ENCODE measurements around the gene IGSF3.

The IGSF3 gene

GRCh38 chr1:116560704-116561490 lies 106.6 kb downstream of the IGSF3 start:
- H3K27me3 ChIP-seq (ENCODE audit: insufficient read depth, low read length) = no peaks in the 10 kb centered on the region
- no peak overlapping the region for H4K12ac ChIP-seq (ENCODE audit: low read depth, low read length)
- H3K4ac ChIP-seq (ENCODE audit: low read depth, low read length) = no peak overlapping the region
- H4K91ac ChIP-seq (ENCODE audit: low read depth, low read length) = no peak overlapping the region
- H3K9me3 ChIP-seq (ENCODE audit: insufficient read depth, low read depth, low read length) = peaks cover 8% of the 10 kb centered on the region
- H3K36me3 ChIP-seq (ENCODE audit: control insufficient read depth in 1 of 2, insufficient read depth in 2 of 2, low read length in 2 of 2) = peaks cover 0 to 2% of the 10 kb centered on the region in 2 experiments
- no peak overlapping the region for H3K18ac ChIP-seq (ENCODE audit: low read length)
- H3K14ac ChIP-seq (ENCODE audit: low read length) = no peak overlapping the region
- H2BK12ac ChIP-seq (ENCODE audit: low read length) = no peak overlapping the region
- no peak for DNase-seq
- no peak overlapping the region for H3K9ac ChIP-seq (ENCODE audit: low read length)
- H3K4me3 ChIP-seq (ENCODE audit: low read depth, low read length) = no peak overlapping the region
- 100% methylated on average over 1 of the region's 4 CpGs for WGBS (ENCODE audit: extremely low coverage, insufficient coverage, insufficient read length)
- H3K79me2 ChIP-seq (ENCODE audit: control insufficient read depth, insufficient read depth, low read length, poor library complexity) = peaks cover 1% of the 10 kb centered on the region
- H3K4me2 ChIP-seq (ENCODE audit: low read length) = no peak overlapping the region
- H3K79me1 ChIP-seq (ENCODE audit: low read length) = no peaks in the 10 kb centered on the region
- H2BK120ac ChIP-seq (ENCODE audit: insufficient read depth, low read length, poor library complexity) = no peak overlapping the region
- H3K27ac ChIP-seq (ENCODE audit: low read depth, low read length) = no peak overlapping the region
- H3K23ac ChIP-seq (ENCODE audit: low read length) = no peak overlapping the region
- no peak overlapping the region for H2BK5ac ChIP-seq (ENCODE audit: low read depth, low read length, poor library complexity)
- no peak overlapping the region for H2AK5ac ChIP-seq (ENCODE audit: low read length)
- no peak overlapping the region for H4K8ac ChIP-seq (ENCODE audit: low read depth, low read length)
- peaks cover 3 to 4% of the 10 kb centered on the region in 2 experiments for H3K4me1 ChIP-seq (ENCODE audit: control insufficient read depth in 1 of 2, insufficient read depth in 2 of 2, low read length in 2 of 2)
- H2AFZ ChIP-seq (ENCODE audit: insufficient read depth, low read length, poor library complexity) = no peak overlapping the region

- H3K79me2 ChIP-seq (ENCODE audit: control insufficient read depth, insufficient read depth, low read length, poor library complexity) = peaks cover 1% of the 10 kb centered on the region
- no peaks in the 10 kb centered on the region for H3K27me3 ChIP-seq (ENCODE audit: insufficient read depth, low read length)
- H3K4me1 ChIP-seq (ENCODE audit: control insufficient read depth in 1 of 2, insufficient read depth in 2 of 2, low read length in 2 of 2) = peaks cover 3 to 4% of the 10 kb centered on the region in 2 experiments
- H3K18ac ChIP-seq (ENCODE audit: low read length) = no peak overlapping the region
- no peak overlapping the region for H2AK5ac ChIP-seq (ENCODE audit: low read length)
- no peak overlapping the region for H3K4me3 ChIP-seq (ENCODE audit: low read depth, low read length)
- H3K4ac ChIP-seq (ENCODE audit: low read depth, low read length) = no peak overlapping the region
- H3K36me3 ChIP-seq (ENCODE audit: control insufficient read depth in 1 of 2, insufficient read depth in 2 of 2, low read length in 2 of 2) = peaks cover 0 to 2% of the 10 kb centered on the region in 2 experiments
- H2BK120ac ChIP-seq (ENCODE audit: insufficient read depth, low read length, poor library complexity) = no peak overlapping the region
- H2AFZ ChIP-seq (ENCODE audit: insufficient read depth, low read length, poor library complexity) = no peak overlapping the region
- H3K14ac ChIP-seq (ENCODE audit: low read length) = no peak overlapping the region
- H4K8ac ChIP-seq (ENCODE audit: low read depth, low read length) = no peak overlapping the region
- no peaks in the 10 kb centered on the region for H3K79me1 ChIP-seq (ENCODE audit: low read length)
- no peak overlapping the region for H2BK12ac ChIP-seq (ENCODE audit: low read length)
- no peak overlapping the region for H3K4me2 ChIP-seq (ENCODE audit: low read length)
- H3K23ac ChIP-seq (ENCODE audit: low read length) = no peak overlapping the region
- DNase-seq = no peak
- no CpG with 5 or more reads among the region's 8 CpGs for WGBS (ENCODE audit: extremely low coverage, insufficient coverage, insufficient read length)
- H4K12ac ChIP-seq (ENCODE audit: low read depth, low read length) = no peak overlapping the region
- no peak overlapping the region for H3K27ac ChIP-seq (ENCODE audit: low read depth, low read length)
- H3K9ac ChIP-seq (ENCODE audit: low read length) = no peak overlapping the region
- H2BK5ac ChIP-seq (ENCODE audit: low read depth, low read length, poor library complexity) = no peak overlapping the region
- peaks cover 8% of the 10 kb centered on the region for H3K9me3 ChIP-seq (ENCODE audit: insufficient read depth, low read depth, low read length)
- no peak overlapping the region for H4K91ac ChIP-seq (ENCODE audit: low read depth, low read length)
Observed at GRCh38 chr1:116559304-116559761, 108.2 kb downstream of the IGSF3 start.

DNA sequence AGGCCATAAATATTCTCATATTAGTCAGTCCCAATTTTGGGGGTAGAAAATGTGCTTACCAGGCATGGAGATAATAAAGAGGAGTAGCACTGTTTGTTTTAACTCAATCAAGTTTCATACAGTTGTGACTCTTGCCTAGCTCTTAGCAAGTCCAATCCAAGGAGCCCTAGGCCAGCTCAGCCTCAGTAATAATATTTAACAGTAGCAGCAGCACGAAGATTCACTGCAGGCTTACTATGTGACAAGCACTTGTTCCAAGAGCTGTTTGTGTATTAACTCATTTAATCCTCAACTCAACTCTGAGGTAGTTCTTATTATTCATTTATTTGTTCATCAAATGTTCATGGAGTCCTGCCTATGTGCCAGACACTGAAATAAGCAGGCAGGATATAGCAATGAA lies 109.0 kb downstream of the IGSF3 start:
- Histone ChIP-seq H3K4me1 (ENCODE audit: control insufficient read depth in 1 of 2, insufficient read depth in 2 of 2, low read length in 2 of 2) (peaks cover 4 to 5% of the 10 kb centered on the region in 2 experiments), H3K4me2 (ENCODE audit: low read length) (no peak overlapping the region), H3K27me3 (ENCODE audit: insufficient read depth, low read length) (no peaks in the 10 kb centered on the region), H3K36me3 (ENCODE audit: control insufficient read depth in 1 of 2, insufficient read depth in 2 of 2, low read length in 2 of 2) (peaks cover 0 to 2% of the 10 kb centered on the region in 2 experiments), H4K91ac (ENCODE audit: low read depth, low read length) (no peak overlapping the region), H3K9me3 (ENCODE audit: insufficient read depth, low read depth, low read length) (peaks cover 7% of the 10 kb centered on the region), H2AFZ (ENCODE audit: insufficient read depth, low read length, poor library complexity) (no peak overlapping the region), H3K4ac (ENCODE audit: low read depth, low read length) (no peak overlapping the region), H3K4me3 (ENCODE audit: low read depth, low read length) (no peak overlapping the region), H3K14ac (ENCODE audit: low read length) (no peak overlapping the region), H2AK5ac (ENCODE audit: low read length) (no peak overlapping the region), H3K79me1 (ENCODE audit: low read length) (no peaks in the 10 kb centered on the region), H2BK120ac (ENCODE audit: insufficient read depth, low read length, poor library complexity) (no peak overlapping the region), H4K12ac (ENCODE audit: low read depth, low read length) (no peak overlapping the region), H2BK5ac (ENCODE audit: low read depth, low read length, poor library complexity) (no peak overlapping the region), H3K18ac (ENCODE audit: low read length) (no peak overlapping the region), H4K8ac (ENCODE audit: low read depth, low read length) (no peak overlapping the region), H3K9ac (ENCODE audit: low read length) (no peak overlapping the region), H3K27ac (ENCODE audit: low read depth, low read length) (no peak overlapping the region), H3K79me2 (ENCODE audit: control insufficient read depth, insufficient read depth, low read length, poor library complexity) (peaks cover 1% of the 10 kb centered on the region), H3K23ac (ENCODE audit: low read length) (no peak overlapping the region), H2BK12ac (ENCODE audit: low read length) (no peak overlapping the region)
- WGBS (ENCODE audit: extremely low coverage, insufficient coverage, insufficient read length) = no CpG with 5 or more reads among the region's 1 CpG
- no peak for DNase-seq

GRCh38 chr1:116558140-116558549 lies 109.4 kb downstream of the IGSF3 start:
- H3K79me1 ChIP-seq (ENCODE audit: low read length) = no peaks in the 10 kb centered on the region
- no peak overlapping the region for H4K8ac ChIP-seq (ENCODE audit: low read depth, low read length)
- no peak overlapping the region for H2BK12ac ChIP-seq (ENCODE audit: low read length)
- no peak overlapping the region for H2BK5ac ChIP-seq (ENCODE audit: low read depth, low read length, poor library complexity)
- peaks cover 0 to 2% of the 10 kb centered on the region in 2 experiments for H3K36me3 ChIP-seq (ENCODE audit: control insufficient read depth in 1 of 2, insufficient read depth in 2 of 2, low read length in 2 of 2)
- H3K4ac ChIP-seq (ENCODE audit: low read depth, low read length) = no peak overlapping the region
- peak in 1 of 2 donors; percentile 13 for DNase-seq
- H3K9ac ChIP-seq (ENCODE audit: low read length) = no peak overlapping the region
- peaks cover 4% of the 10 kb centered on the region for H3K9me3 ChIP-seq (ENCODE audit: insufficient read depth, low read depth, low read length)
- H3K23ac ChIP-seq (ENCODE audit: low read length) = no peak overlapping the region
- no peak overlapping the region for H3K27ac ChIP-seq (ENCODE audit: low read depth, low read length)
- H2AFZ ChIP-seq (ENCODE audit: insufficient read depth, low read length, poor library complexity) = no peak overlapping the region
- no peak overlapping the region for H2AK5ac ChIP-seq (ENCODE audit: low read length)
- H3K79me2 ChIP-seq (ENCODE audit: control insufficient read depth, insufficient read depth, low read length, poor library complexity) = peaks cover 1% of the 10 kb centered on the region
- no peak overlapping the region for H2BK120ac ChIP-seq (ENCODE audit: insufficient read depth, low read length, poor library complexity)
- no peak overlapping the region for H4K12ac ChIP-seq (ENCODE audit: low read depth, low read length)
- no peak overlapping the region for H3K4me3 ChIP-seq (ENCODE audit: low read depth, low read length)
- no peak overlapping the region for H4K91ac ChIP-seq (ENCODE audit: low read depth, low read length)
- H3K27me3 ChIP-seq (ENCODE audit: insufficient read depth, low read length) = no peaks in the 10 kb centered on the region
- no peak overlapping the region for H3K4me2 ChIP-seq (ENCODE audit: low read length)
- H3K14ac ChIP-seq (ENCODE audit: low read length) = no peak overlapping the region
- no CpG with 5 or more reads among the region's 4 CpGs for WGBS (ENCODE audit: extremely low coverage, insufficient coverage, insufficient read length)
- peaks cover 6% of the 10 kb centered on the region in 2 experiments for H3K4me1 ChIP-seq (ENCODE audit: control insufficient read depth in 1 of 2, insufficient read depth in 2 of 2, low read length in 2 of 2)
- H3K18ac ChIP-seq (ENCODE audit: low read length) = no peak overlapping the region

Measured in trophoblast cell (in vitro differentiated cells and primary cell).